ENCODE results near the gene LRPPRC. TPM values are rescaled to one million over a fixed set of nuclear protein-coding genes. Genes with fewer than 3 reads are reported as not detected.

LRPPRC gene
- total and polyA plus RNA-seq, 2 experiments from 2014 or later, result 27.7 to 38.0 TPM

DNA sequence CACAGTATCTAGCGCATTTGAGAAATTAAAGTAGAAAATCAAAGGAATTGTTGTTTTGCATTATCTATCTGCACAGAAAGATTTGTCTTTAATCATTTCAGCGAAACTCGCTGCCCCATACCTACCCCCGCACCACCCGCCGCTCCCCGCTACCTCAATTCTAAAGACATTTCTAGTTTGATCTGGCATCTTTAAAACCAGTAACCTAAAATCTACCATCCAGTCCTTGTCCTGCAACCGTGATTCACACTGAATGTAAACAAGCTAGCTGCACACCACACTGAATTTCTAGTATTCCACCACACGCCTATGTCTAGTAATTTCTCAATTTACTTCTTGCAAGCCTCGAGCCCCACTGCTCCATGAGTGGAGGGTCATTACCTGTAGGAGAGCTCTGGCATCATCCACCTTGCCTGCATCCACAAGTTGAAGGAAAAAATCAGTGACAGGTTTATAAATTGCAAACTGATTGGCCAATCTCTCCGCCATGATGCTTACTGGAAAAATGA is 96.9 kb downstream of the LRPPRC start:
- DNase-seq, result no peak
- Histone ChIP-seq H3K36me3 (ENCODE audit: low read depth) (peaks cover 40% of the 10 kb centered on the region), H2AFZ (no peak overlapping the region), H3K9me2 (ENCODE audit: insufficient read depth) (no peaks in the 10 kb centered on the region), H3K4me3 (no peak overlapping the region), H3K27ac (no peak overlapping the region), H3F3A (ENCODE audit: insufficient read depth) (no peaks in the 10 kb centered on the region), H3K27me3 (replicated peaks; ENCODE audit: insufficient read depth) (no peaks in the 10 kb centered on the region), H3K79me2 (ENCODE audit: insufficient read depth) (no peaks in the 10 kb centered on the region), H3K4me1 (ENCODE audit: insufficient read depth) (no peaks in the 10 kb centered on the region), H3K9me3 (ENCODE audit: low read depth) (no peaks in the 10 kb centered on the region), H3K9ac (no peak overlapping the region), H3K4me2 (ENCODE audit: unreplicated experiment) (no peak overlapping the region), H4K20me1 (ENCODE audit: insufficient read depth) (no peaks in the 10 kb centered on the region)
- TF ChIP-seq EZH2phosphoT487 (IDR thresholded peaks at IDR 0.05; ENCODE audit: insufficient read depth, low read depth), result no peak
- TF ChIP-seq EZH2 (IDR thresholded peaks at IDR 0.05; ENCODE audit: insufficient read depth, poor library complexity, severe bottlenecking), result no peak
- in situ Hi-C loops (cut with MboI), result no loop called here
- WGBS, 2 experiments (ENCODE audit: low coverage in 1 of 2, low lambda C conversion rate in 2 of 2, missing lambda C conversion rate in 2 of 2), result 93 to 95% methylated on average over 11 of the region's 11 CpGs

DNA sequence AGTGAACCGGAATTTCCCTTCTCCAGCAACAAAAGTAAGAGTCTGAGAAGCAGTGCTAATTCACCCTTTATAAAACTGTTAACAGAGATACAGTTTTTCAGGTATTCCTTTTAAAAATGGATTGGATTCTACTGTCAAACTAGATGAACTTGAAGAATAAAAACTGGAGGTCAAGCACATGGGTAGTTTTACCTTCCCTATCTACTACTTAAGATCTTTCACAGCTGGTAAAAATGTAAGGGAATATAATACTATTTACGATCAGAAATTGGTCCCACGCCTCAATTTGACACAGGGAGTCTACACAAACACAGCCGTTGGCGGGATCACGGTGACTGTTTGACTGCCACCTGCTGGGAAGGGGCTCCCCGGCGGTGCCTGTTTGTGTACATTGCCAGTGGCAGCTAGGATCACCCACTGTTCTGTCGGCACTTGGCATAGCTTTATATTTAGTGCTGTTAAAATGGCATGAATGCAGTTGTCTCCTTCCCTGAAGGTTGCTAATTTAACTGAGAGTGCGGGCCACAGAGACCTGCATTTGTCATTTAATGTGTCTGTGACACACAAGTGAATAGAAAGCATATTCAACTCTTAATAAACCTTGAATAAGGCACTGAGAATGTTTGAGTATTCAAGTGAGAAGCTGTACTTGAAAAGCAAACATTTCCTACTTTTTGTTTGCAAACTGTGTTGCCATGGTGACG is 97.5 kb downstream of the LRPPRC start:
- 82 to 92% methylated on average over 11 of the region's 11 CpGs for WGBS, 2 experiments (ENCODE audit: low coverage in 1 of 2, low lambda C conversion rate in 2 of 2, missing lambda C conversion rate in 2 of 2)
- Histone ChIP-seq H3K4me2 (ENCODE audit: unreplicated experiment) (no peak overlapping the region), H3F3A (ENCODE audit: insufficient read depth) (no peaks in the 10 kb centered on the region), H3K9me3 (ENCODE audit: low read depth) (no peaks in the 10 kb centered on the region), H3K27ac (no peak overlapping the region), H3K9ac (no peak overlapping the region), H3K9me2 (ENCODE audit: insufficient read depth) (no peaks in the 10 kb centered on the region), H2AFZ (no peak overlapping the region), H3K4me1 (ENCODE audit: insufficient read depth) (no peaks in the 10 kb centered on the region), H4K20me1 (ENCODE audit: insufficient read depth) (no peaks in the 10 kb centered on the region), H3K79me2 (ENCODE audit: insufficient read depth) (no peaks in the 10 kb centered on the region), H3K4me3 (no peak overlapping the region), H3K36me3 (ENCODE audit: low read depth) (peaks cover 46% of the 10 kb centered on the region), H3K27me3 (replicated peaks; ENCODE audit: insufficient read depth) (no peaks in the 10 kb centered on the region)
- in situ Hi-C loops (cut with MboI), result no loop called here
- DNase-seq, result no peak
- TF ChIP-seq EZH2phosphoT487 (IDR thresholded peaks at IDR 0.05; ENCODE audit: insufficient read depth, low read depth), result no peak
- no peak for TF ChIP-seq EZH2 (IDR thresholded peaks at IDR 0.05; ENCODE audit: insufficient read depth, poor library complexity, severe bottlenecking)

GRCh38 chr2:43897492-43897891 is 98.3 kb downstream of the LRPPRC start:
- H2AFZ ChIP-seq, result no peak overlapping the region
- H3K36me3 ChIP-seq (ENCODE audit: low read depth), result peaks cover 53% of the 10 kb centered on the region

GRCh38 chr2:43896906-43897305 is 98.9 kb downstream of the LRPPRC start:
- no peak for DNase-seq
- no peaks in the 10 kb centered on the region for H3K27me3 ChIP-seq (replicated peaks; ENCODE audit: insufficient read depth)
- TF ChIP-seq EZH2phosphoT487 (IDR thresholded peaks at IDR 0.05; ENCODE audit: insufficient read depth, low read depth) (no peak), EZH2 (IDR thresholded peaks at IDR 0.05; ENCODE audit: insufficient read depth, poor library complexity, severe bottlenecking) (no peak)
- H3K9me2 ChIP-seq (ENCODE audit: insufficient read depth), result no peaks in the 10 kb centered on the region
- no peaks in the 10 kb centered on the region for H3K9me3 ChIP-seq (ENCODE audit: low read depth)
- H3K27ac ChIP-seq, result no peak overlapping the region
- H2AFZ ChIP-seq, result no peak overlapping the region
- H3K4me2 ChIP-seq (ENCODE audit: unreplicated experiment), result no peak overlapping the region
- no peak overlapping the region for H3K9ac ChIP-seq
- H3F3A ChIP-seq (ENCODE audit: insufficient read depth), result no peaks in the 10 kb centered on the region
- in situ Hi-C loops (cut with MboI), result no loop called here
- H3K4me1 ChIP-seq (ENCODE audit: insufficient read depth), result no peaks in the 10 kb centered on the region
- no peaks in the 10 kb centered on the region for H3K79me2 ChIP-seq (ENCODE audit: insufficient read depth)
- 100% methylated on average over 1 of the region's 1 CpG for WGBS, 2 experiments (ENCODE audit: low coverage in 1 of 2, low lambda C conversion rate in 2 of 2, missing lambda C conversion rate in 2 of 2)
- no peak overlapping the region for H3K4me3 ChIP-seq
- no peaks in the 10 kb centered on the region for H4K20me1 ChIP-seq (ENCODE audit: insufficient read depth)
- peaks cover 58% of the 10 kb centered on the region for H3K36me3 ChIP-seq (ENCODE audit: low read depth)

More at GRCh38 chr2:43897492-43897891, 98.3 kb downstream of the LRPPRC start:
- H3K9ac ChIP-seq, result no peak overlapping the region
- no peak for DNase-seq
- H3K27ac ChIP-seq, result no peak overlapping the region
- H3K27me3 ChIP-seq (replicated peaks; ENCODE audit: insufficient read depth), result no peaks in the 10 kb centered on the region
- no peaks in the 10 kb centered on the region for H3K9me3 ChIP-seq (ENCODE audit: low read depth)
- in situ Hi-C loops (cut with MboI), result no loop called here
- TF ChIP-seq EZH2 (IDR thresholded peaks at IDR 0.05; ENCODE audit: insufficient read depth, poor library complexity, severe bottlenecking) (no peak), EZH2phosphoT487 (IDR thresholded peaks at IDR 0.05; ENCODE audit: insufficient read depth, low read depth) (no peak)
- no peaks in the 10 kb centered on the region for H4K20me1 ChIP-seq (ENCODE audit: insufficient read depth)
- no peak overlapping the region for H3K4me2 ChIP-seq (ENCODE audit: unreplicated experiment)
- no peaks in the 10 kb centered on the region for H3F3A ChIP-seq (ENCODE audit: insufficient read depth)
- no peak overlapping the region for H3K4me3 ChIP-seq
- no peaks in the 10 kb centered on the region for H3K79me2 ChIP-seq (ENCODE audit: insufficient read depth)
- WGBS, 2 experiments (ENCODE audit: low coverage in 1 of 2, low lambda C conversion rate in 2 of 2, missing lambda C conversion rate in 2 of 2), result 98% methylated on average over 6 of the region's 6 CpGs
- H3K9me2 ChIP-seq (ENCODE audit: insufficient read depth), result no peaks in the 10 kb centered on the region
- H3K4me1 ChIP-seq (ENCODE audit: insufficient read depth), result no peaks in the 10 kb centered on the region
